Fibroblast of skin of left biceps (primary cell): ENCODE data around the gene CTDNEP1.

Experiments used
- DNase-seq, 2 experiments: peaks; one replicate each; pipeline ENCODE4 v3.0.0-alpha.2; 2013; ENCODE audit warnings: low read depth in 2 of 2

The CTDNEP1 gene

GRCh38 chr17:7215136-7215638, 36.3 kb downstream of the CTDNEP1 start:
- no peak for DNase-seq

DNA sequence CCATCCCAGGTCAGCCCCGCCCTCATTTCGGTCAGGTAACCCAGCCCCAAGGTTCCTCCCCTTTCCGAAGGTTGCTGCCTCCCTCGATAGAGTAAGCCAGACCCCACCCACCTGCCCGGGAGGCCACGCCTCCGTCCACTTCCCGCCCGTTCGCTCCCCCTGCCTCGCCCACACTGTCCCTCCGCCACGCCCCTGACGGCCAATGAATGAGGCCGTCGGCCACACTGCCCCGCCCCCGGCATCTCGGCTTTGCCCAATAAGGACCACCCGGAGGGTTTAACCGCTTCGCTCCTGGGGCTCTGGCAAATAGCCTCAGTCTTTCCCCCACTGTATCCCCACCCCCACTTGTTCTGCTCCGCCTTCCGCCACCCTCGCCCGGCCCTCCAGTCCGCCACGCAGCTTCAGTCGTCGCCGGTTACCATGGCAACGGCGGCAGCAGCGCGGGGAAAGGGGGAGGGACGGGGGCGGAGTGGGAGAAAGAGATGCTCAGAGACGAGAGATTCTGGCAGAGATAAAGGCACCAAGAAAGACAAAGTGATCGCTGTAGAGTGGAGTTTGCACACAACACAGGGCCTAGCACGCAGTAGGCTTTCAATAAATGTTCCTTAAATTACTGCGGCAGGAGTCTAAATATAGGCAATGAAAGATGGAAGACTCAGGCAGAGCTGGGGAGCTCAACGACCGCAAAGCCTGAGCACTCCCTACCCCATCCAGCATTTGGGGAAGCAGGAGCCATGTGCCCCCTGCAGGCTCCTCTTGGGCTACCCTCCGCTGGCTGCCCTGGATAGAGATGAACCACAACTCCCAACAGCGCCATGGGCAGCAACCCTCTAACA, 37.0 kb downstream of the CTDNEP1 start:
- peak; percentile 91 to 94 for DNase-seq

DNA sequence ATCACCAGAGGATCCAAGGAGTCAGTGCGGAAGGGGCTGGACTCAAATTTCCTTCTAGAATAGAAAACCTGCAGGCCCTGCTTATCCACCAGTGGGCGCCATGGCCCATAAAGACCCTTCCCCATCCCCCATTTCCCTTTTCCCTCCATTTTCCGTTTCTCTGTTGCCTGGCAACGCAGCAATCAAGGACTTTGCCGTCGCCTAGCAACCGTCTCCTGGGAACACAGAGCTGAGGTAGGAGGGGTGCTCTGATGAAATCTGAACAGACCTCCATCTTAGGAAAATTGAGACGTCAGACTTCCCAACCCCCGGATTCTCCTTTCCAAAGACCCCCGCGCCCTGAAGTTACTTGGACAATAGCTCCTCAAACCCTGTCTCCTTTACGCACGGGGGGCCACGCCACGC, 37.6 kb downstream of the CTDNEP1 start:
- peak in 1 of 2 experiments; percentile 45 for DNase-seq

- DNase-seq: no peak
Observed at GRCh38 chr17:7211491-7212273, 39.9 kb downstream of the CTDNEP1 start.

DNA sequence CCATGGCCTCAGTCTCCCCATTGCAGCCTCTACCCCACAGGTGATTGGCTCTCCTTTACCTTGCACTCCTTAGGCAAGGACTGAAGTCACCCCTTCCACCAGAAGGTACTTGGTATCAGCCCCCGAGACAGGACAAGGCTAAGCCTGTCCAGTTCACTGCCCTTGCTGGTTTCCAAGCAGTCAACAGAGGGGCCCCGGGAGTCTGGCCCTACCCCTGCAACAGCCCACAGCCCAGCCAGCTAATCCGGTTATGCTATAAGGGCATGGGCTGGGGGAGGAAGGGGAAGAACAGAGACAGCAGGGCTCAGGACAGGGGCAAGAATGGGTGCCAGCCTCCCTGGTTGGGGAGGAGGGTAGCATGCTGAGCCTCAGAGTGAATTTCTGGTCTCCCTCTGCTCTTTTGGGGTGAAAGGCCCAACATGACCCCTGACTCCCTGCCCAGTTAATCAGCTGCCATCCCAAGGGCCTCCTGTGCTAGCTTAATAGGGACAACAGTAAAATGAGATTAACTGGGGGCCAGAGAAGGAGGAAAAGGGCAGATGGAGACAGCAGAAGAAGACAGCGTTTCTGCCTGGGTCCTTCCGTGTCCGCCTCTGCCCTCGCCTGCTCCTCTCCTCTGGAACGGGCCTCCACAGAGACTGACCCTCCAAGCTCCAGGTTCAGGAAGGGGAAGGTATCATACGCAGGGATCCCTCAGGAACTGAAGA, 42.6 kb downstream of the CTDNEP1 start:
- DNase-seq: no peak

GRCh38 chr17:7208027-7208571, 43.4 kb downstream of the CTDNEP1 start:
- no peak for DNase-seq

- no peak for DNase-seq
Observed at GRCh38 chr17:7207120-7208001, 44.2 kb downstream of the CTDNEP1 start.

DNA sequence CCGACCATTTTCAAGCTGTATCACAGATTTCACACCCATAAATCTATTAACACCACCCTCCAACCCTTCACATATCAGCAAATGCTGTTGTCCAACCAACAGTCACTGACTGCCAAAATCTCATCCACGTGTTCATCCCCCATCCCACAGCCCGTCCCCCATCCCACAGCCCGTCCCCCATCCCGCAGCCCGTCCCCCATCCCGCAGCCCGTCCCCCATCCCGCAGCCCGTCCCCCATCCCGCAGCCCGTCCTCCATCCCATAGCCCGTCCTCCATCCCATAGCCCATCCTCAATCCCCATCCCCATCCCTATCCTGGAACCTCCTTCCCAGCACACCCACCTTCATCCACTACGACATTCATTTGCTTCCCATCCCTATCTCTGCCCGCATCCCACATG, 46.0 kb downstream of the CTDNEP1 start:
- DNase-seq: no peak

DNA sequence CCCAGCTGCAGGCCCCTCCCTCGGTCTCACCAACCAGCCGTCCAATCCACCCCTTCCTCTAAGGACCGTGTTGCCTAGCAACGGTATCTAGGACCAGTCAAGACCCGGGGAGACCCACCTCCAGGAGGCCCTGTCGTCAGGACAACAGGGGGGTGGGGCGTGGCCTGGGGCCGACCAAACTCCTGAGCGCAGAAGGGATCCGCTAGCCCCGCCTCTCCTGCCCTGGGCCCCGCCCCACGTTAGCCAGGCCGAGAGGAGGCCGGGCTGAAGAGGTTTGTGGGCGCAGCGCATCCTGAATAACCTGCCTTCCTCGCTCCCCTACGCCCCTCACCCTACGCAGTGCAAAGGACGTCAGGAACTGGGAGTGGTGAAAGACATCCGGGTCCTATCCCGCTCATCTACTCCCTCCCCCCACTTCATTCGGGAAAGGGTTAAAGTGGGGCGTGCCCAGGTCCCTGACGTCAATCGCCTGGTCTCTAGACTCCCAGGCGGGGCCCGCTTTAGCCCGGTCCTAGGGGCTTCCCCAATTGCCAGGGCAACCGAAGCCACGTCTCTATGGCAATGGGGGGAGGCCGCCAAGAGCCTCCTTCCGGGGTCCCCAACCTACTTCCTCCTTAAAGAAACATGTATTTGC, 46.6 kb downstream of the CTDNEP1 start:
- peak; percentile 64 to 66 for DNase-seq

- DNase-seq: no peak
Observed at GRCh38 chr17:7204336-7204735, 47.2 kb downstream of the CTDNEP1 start.

- DNase-seq: no peak
Observed at GRCh38 chr17:7203391-7203790, 48.1 kb downstream of the CTDNEP1 start.

- DNase-seq: no peak
Observed at GRCh38 chr17:7196651-7197401, 54.7 kb downstream of the CTDNEP1 start.

DNA sequence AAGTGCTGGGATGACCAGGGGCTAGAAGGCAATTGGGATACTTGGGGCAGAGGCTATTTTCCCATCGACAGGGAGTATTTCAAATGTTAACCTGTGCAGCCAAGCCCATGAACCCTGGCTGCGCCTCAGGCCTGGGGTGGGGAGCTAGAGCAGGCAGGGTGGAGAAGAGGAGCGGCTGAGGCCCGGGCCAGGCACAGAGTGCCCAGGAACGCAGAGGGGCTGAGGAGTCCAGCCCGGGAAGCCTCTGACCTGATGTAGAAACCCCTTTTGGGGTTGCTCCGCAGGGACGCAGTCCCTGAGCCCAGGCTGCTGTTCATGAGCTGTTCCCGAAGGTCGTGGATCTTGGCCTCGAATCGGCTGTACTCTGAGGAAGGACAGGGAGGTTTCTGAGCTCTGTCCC, 55.6 kb downstream of the CTDNEP1 start:
- DNase-seq: no peak
